Hepatic stellate cell (primary cell): ENCODE measurements around the gene TMEM132D.

ENCODE experiments used
- DNase-seq: peaks from one replicate; pipeline ENCODE4 v3.0.0; 2011; ENCODE audit warnings: low spot score

The TMEM132D gene

GRCh38 chr12:129428240-129428936 lies 475.4 kb downstream of the TMEM132D start:
- DNase-seq, result no peak

GRCh38 chr12:129423041-129423580 lies 480.7 kb downstream of the TMEM132D start:
- DNase-seq, result no peak

DNA sequence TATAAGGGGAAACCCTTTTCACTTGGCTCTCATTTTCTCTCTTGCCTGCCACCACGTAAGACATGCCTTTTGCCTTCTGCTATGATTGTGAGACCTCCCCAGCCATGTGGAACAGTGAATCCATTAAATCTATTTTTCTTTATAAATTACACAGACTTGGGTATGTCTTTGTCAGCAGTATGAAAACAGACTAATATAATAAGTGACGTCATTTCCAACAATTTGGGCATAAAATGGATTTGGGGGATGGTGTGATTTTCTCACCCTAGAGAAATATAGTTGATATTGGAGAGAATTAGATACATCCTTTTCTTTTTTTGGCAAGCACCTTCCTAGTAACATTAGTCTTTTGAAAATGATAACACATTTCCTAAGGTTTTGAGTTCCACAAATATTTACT lies 490.5 kb downstream of the TMEM132D start:
- no peak for DNase-seq

DNA sequence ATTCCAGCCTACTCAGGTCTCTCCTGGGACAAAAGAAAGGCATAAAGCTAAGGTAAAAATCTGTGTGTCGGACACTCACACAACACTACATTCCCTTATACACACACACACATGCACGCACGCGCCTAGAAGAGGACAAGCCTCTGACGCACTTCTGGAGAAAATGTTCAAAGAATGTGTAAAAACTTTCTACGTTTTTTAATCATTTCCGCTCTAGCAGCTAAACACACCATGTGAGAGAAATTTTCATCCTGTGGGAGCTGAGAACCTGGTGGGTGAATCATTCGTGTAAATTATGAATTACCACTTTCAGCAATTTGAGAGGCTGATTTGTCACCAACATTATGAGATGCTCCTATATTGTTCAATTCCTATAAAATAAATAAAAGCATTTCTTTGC lies 494.5 kb downstream of the TMEM132D start:
- DNase-seq, result no peak

GRCh38 chr12:129404556-129404955 lies 499.3 kb downstream of the TMEM132D start:
- DNase-seq, result no peak

GRCh38 chr12:129401572-129401971 lies 502.3 kb downstream of the TMEM132D start:
- no peak for DNase-seq

DNA sequence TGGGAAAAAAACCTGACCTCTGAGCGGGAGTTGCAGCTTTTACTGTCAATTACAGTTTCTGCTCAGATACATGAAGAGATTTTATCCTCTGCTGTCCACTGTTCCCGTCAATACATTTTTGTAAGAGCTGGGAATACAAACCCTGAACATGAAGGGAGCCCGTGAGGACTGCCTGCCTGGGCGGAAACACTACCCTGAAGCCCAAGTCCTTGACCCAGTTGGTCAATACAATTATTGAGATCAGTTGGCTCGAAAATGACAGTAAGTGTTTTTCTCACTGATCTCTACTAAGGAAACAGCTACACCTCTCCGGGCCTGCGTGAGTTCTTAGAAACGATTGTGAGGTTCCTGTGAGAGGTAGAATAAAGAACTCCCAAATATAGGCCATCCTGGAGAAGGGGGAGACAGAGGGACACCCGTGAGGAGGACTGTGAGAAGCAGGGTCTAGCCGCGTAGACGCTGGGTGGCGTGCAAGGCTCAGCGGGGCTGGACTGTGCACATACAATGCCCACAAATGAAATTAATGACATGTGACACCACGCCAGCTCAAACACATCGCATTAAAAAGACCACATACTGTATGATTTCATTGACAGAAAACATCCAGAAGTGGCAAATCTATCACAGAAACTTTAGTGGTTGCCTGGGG lies 509.5 kb downstream of the TMEM132D start:
- no peak for DNase-seq

DNA sequence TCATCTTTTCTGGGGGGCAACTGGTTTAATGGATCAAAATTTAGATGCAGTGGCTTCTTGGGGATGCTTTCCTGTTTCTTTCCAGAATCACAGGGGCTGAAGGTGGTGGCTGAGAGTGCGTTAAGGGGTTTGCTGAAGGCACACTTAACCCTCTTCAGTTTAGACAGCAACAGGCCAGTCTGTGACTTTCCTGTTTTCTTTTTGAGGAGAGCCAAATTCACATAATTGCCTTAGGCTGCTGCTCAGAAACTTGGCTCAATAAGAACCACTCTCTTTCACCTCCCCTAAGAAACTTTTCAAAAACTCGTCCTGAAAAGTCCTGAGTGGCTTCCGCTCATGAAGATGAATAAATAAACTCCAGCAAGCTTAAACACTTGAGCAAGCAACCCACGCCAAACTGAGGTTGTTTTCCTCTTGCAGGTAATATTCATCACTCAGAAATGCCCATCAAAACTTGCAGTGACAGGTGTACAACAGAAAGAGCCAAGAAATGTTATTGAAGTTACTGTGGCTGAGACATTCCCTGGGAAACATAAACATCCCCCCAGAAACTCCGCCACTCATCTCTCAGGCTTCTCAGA lies 510.4 kb downstream of the TMEM132D start:
- no peak for DNase-seq

DNA sequence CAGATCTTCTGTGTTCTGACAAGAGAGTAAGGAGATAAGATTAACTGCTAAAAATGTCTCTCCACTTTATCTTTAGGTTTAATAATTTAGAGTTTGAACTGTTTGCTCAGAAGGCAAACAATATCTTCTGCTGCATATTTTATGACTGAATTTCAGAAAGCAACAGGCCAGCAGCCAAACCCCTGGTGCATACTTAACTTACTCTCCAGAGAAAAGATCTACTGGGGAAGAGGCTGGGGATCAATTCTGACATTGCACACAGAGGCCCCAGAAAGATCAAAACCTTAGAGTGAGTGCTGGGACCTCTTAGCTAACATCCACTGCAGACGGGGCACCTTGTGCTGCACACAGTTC lies 518.2 kb downstream of the TMEM132D start:
- no peak for DNase-seq

DNA sequence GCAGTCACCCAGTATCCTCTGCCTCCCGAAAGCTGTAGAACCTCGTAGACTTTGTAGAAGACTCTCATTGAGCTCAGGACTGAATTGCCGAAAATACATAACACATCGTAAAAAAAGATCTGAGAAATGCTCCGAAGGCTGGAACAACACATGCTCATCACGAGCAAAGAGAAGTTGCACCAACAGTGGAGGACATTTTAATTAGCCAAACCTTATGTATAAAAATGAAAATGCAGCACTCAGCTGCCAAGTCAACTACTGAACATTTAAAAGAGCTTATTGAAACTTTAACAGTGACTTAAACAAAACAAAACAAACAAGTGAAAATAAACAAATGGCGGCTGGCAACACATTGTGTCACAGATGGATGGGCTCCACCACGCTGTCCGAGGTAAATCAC lies 519.9 kb downstream of the TMEM132D start:
- DNase-seq, result no peak

- no peak for DNase-seq
These were observed 522.1 kb downstream of the TMEM132D start for GRCh38 chr12:129381715-129382114.

- DNase-seq, result no peak
These were observed 524.6 kb downstream of the TMEM132D start for GRCh38 chr12:129379076-129379804.

- no peak for DNase-seq
These were observed 525.3 kb downstream of the TMEM132D start for GRCh38 chr12:129378496-129378895.

DNA sequence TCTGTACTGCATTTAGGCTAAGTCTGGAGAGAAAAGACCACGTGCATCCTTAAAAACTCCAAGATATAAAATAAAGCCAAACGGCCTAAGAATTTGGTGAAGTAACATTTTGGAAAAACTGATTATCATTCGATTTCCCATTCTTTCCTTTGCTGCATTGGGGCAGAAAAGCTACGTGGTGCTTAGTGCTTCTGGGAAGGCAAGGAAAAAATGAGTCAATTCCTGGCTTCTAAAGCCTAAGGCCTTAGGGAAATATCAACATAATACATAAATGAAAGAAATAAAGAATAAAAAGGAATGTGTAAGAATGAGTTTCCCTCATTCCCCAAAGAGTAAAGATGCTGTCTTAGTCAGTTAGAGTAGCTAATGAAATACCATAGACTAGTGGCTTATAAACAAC lies 530.1 kb downstream of the TMEM132D start:
- no peak for DNase-seq

DNA sequence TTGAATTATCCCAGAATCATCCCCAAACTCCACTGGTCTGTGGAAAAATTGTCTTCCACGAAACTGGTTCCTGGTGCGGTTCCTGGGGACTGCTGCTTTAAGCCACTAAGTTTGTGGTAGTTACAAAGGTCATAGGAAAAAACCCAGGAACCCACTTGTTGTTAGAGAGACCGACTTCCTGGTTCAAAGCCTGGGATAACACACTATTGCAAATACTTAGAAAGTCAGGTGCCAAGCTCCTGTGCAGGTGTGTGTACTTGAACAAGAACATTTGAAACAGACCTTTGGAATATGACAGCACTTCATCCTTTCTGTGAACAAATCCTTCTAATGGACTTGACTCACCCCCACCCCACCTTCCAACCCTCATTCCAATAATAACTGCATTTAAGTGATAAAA lies 530.9 kb downstream of the TMEM132D start:
- no peak for DNase-seq

GRCh38 chr12:129372348-129372747 lies 531.5 kb downstream of the TMEM132D start:
- DNase-seq, result no peak

GRCh38 chr12:129371268-129371667 lies 532.6 kb downstream of the TMEM132D start:
- DNase-seq, result no peak

GRCh38 chr12:129366656-129367055 lies 537.2 kb downstream of the TMEM132D start:
- no peak for DNase-seq

DNA sequence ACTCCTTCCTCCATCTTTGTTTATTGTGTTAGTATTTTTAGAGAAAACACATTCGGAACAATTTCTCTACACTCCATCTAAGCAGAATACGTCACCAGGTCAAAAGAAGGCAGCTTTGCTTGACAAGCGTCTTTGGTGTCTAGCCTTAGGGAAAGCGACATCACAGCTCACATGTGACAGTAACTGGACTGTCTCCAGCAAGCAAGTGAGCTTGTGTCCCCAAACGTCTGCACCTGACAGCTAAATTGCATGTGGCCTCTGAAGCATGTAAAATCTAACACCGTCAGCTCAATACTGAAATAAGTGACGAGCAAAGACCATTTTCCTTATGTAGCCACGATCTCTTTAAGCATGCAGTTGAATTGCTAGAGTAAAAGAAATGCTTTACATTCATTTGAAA lies 540.8 kb downstream of the TMEM132D start:
- DNase-seq, result no peak

GRCh38 chr12:129357233-129357632 lies 546.6 kb downstream of the TMEM132D start:
- no peak for DNase-seq

DNA sequence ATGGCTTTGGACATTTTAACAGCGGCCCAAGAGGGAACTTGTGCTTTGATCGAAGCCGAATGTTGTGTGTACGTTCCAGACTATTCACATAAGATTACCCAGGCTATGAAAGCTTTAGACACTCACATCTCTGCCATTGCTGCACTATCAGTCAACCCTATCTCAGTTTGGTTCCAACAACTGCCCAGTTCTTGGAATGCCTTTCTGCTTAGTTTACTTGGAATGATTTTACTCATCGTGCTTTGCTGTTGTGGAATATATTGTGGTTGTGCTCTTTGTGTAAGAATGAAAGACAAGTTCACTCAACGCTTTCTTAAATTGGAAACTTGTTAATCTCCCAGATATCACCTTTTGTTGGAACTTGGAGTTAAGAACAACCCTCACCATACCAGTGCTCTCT lies 552.3 kb downstream of the TMEM132D start:
- no peak for DNase-seq

GRCh38 chr12:129339336-129339735 lies 564.5 kb downstream of the TMEM132D start:
- DNase-seq, result no peak

- DNase-seq, result no peak
These were observed 566.4 kb downstream of the TMEM132D start for GRCh38 chr12:129337413-129337812.
